Measurements from ENCODE around the gene RAPGEF2.

RAPGEF2 gene

DNA sequence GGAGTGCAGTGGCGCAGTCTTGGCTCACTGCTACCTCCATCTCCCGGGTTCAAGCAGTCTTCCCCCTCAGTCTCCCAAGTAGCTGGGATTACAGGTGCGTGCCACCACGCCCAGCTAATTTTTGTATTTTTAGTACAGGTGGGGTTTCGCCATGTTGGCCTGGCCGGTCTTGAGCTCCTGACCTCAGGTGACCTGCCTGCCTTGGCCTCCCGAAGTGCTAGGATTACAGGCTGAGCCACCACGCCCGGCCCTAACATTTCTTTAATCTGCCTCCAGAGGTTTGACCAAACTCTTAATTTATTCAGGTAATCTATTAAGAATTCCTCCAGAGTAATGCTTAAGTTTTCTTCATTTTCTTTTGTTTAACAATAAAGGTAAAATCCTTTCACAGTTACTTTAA, 171.0 kb downstream of the RAPGEF2 start:
- ChIA-PET CTCF (no interaction called here), POLR2A (no interaction called here)
- DNase-seq (ENCODE audit: extremely low spot score) = no peak
- no peak for TF ChIP-seq HDGF (IDR thresholded peaks at IDR 0.05; ENCODE audit: borderline replicate concordance)
- no peak for TF ChIP-seq PKNOX1 (IDR thresholded peaks at IDR 0.05)
- no peak for TF ChIP-seq BHLHE40 (IDR thresholded peaks at IDR 0.05; ENCODE audit: borderline replicate concordance)
- no peak for TF ChIP-seq TARDBP (IDR thresholded peaks at IDR 0.05)
- TF ChIP-seq ARNT (IDR thresholded peaks at IDR 0.05) = no peak
- TF ChIP-seq SUZ12 (IDR thresholded peaks at IDR 0.05) = no peak
- no peak for TF ChIP-seq NFRKB (IDR thresholded peaks at IDR 0.05)
- TF ChIP-seq CTBP1 (IDR thresholded peaks at IDR 0.05; ENCODE audit: borderline replicate concordance) = no peak
- no peak for TF ChIP-seq FOXA1 (IDR thresholded peaks at IDR 0.05)
- TF ChIP-seq ELF4 (IDR thresholded peaks at IDR 0.05) = no peak
- no peak for TF ChIP-seq FOXK2 (IDR thresholded peaks at IDR 0.05)
- TF ChIP-seq ZNF384 (IDR thresholded peaks at IDR 0.05) = no peak
- no peak for TF ChIP-seq LEF1 (IDR thresholded peaks at IDR 0.05; ENCODE audit: borderline replicate concordance)
- no peak for TF ChIP-seq L3MBTL2 (conservative IDR thresholded peaks at IDR 0.05)

GRCh38 chr4:159278399-159278798, 175.5 kb downstream of the RAPGEF2 start:
- ChIA-PET CTCF (no interaction called here), POLR2A (no interaction called here)
- no peak for TF ChIP-seq L3MBTL2 (conservative IDR thresholded peaks at IDR 0.05)
- TF ChIP-seq LEF1 (IDR thresholded peaks at IDR 0.05; ENCODE audit: borderline replicate concordance) = no peak
- no peak for TF ChIP-seq ELF4 (IDR thresholded peaks at IDR 0.05)
- no peak for TF ChIP-seq NFRKB (IDR thresholded peaks at IDR 0.05)
- no peak for TF ChIP-seq CTBP1 (IDR thresholded peaks at IDR 0.05; ENCODE audit: borderline replicate concordance)
- TF ChIP-seq SUZ12 (IDR thresholded peaks at IDR 0.05) = no peak
- no peak for DNase-seq (ENCODE audit: extremely low spot score)

DNA sequence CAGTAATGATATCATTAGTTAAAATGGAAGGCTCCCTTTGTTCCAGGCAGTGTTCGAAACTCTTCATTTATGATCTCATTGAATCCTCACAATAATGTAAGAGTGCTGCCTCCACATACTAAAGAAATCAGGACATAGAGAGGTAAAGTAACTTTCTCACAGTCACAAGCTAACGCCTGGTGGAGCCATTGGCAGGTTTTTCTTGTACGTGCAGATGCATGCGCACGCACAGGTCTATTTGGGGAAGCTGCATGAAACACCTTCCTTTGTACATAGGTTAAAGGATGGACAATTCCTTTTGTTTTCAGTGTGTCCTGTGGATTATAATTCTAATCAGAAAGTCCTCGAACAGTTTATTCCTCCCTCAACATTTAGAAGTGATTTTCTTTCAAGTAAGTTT, 176.2 kb downstream of the RAPGEF2 start:
- POLR2A ChIA-PET = no interaction called here
- TF ChIP-seq SP1 (IDR thresholded peaks at IDR 0.05) = no peak
- TF ChIP-seq L3MBTL2 (conservative IDR thresholded peaks at IDR 0.05) = no peak
- no peak for TF ChIP-seq FOXA1 (IDR thresholded peaks at IDR 0.05)
- TF ChIP-seq CTBP1 (IDR thresholded peaks at IDR 0.05; ENCODE audit: borderline replicate concordance) = no peak
- DNase-seq (ENCODE audit: extremely low spot score) = no peak
- CTCF ChIA-PET = no interaction called here

DNA sequence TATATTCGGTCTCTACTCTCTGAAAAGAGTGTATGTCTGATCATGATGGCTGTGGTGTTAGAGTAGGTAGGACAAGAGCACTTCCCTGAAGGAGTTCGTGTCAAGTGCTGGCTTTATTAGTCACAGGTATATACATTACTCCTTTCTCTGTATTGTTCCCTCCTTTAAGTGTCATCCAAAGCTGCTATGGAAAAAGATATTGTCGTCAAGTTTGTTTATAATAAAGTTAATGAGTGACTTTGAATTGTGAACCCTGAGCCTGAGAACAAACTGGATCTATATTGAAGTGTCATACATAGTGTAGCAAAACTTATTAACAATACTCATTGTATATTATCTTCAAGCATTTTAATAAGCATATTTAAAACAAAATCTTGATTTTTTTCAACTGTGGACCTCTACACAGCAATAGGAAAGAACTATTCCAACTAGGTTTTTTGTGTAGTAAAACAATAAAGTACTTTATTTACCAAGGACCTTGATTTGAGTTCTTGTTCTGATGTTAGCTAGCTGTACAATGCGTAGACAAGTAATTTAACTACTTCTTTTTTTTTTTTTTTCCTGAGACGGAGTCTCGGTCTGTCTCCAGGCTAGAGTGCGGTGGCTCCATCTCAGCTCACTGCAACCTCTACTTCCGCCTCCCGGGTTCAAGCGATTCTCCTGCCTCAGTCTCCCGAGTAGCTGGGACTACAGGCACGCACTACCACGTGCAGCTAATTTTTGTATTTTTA, 177.7 kb downstream of the RAPGEF2 start:
- POLR2A ChIA-PET = no interaction called here
- no peak for DNase-seq (ENCODE audit: extremely low spot score)
- no peak for TF ChIP-seq PKNOX1 (IDR thresholded peaks at IDR 0.05)
- no peak for TF ChIP-seq NFRKB (IDR thresholded peaks at IDR 0.05)
- CTCF ChIA-PET = interaction anchor here (0.6 kb wide), 1 partner anchor 99 kb away, joined by 4 read pairs; no protein-coding TSS in a partner anchor

- TF ChIP-seq FOXA1 (IDR thresholded peaks at IDR 0.05) (no peak), TARDBP (IDR thresholded peaks at IDR 0.05) (no peak), SP1 (IDR thresholded peaks at IDR 0.05) (no peak), ARNT (IDR thresholded peaks at IDR 0.05) (no peak), FOXK2 (IDR thresholded peaks at IDR 0.05) (no peak), SUZ12 (IDR thresholded peaks at IDR 0.05) (no peak), BHLHE40 (IDR thresholded peaks at IDR 0.05; ENCODE audit: borderline replicate concordance) (no peak), CTBP1 (IDR thresholded peaks at IDR 0.05; ENCODE audit: borderline replicate concordance) (no peak), HDGF (IDR thresholded peaks at IDR 0.05; ENCODE audit: borderline replicate concordance) (no peak), PKNOX1 (IDR thresholded peaks at IDR 0.05) (no peak), LEF1 (IDR thresholded peaks at IDR 0.05; ENCODE audit: borderline replicate concordance) (no peak)
- ChIA-PET POLR2A (no interaction called here), CTCF (no interaction called here)
- DNase-seq (ENCODE audit: extremely low spot score) = no peak
Observed at GRCh38 chr4:159281771-159282170, 178.9 kb downstream of the RAPGEF2 start.

DNA sequence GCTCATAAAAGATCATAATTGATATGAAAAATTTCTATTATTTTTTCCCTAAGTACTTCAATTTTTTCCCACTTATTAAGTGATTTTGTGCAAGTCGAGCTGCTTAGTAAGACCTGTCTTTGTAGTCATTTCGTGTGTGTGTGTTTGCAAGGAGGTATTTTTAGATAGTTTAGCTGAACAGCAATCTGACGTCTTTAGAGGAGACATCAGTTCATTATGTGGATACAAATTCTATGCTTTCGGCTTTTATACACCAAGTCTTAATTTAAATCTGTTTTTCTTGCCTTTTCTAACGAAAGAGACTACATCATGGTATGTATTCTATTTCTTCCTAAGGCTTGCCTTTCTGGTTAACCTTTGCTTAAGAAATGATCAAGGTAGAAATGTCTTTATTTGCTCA, 179.4 kb downstream of the RAPGEF2 start:
- no peak for TF ChIP-seq SUZ12 (IDR thresholded peaks at IDR 0.05)
- no peak for TF ChIP-seq PKNOX1 (IDR thresholded peaks at IDR 0.05)
- no peak for TF ChIP-seq FOXM1 (IDR thresholded peaks at IDR 0.05; ENCODE audit: borderline replicate concordance)
- TF ChIP-seq ELF4 (IDR thresholded peaks at IDR 0.05) = no peak
- TF ChIP-seq FOXK2 (IDR thresholded peaks at IDR 0.05) = no peak
- TF ChIP-seq LEF1 (IDR thresholded peaks at IDR 0.05; ENCODE audit: borderline replicate concordance) = no peak
- TF ChIP-seq ARNT (IDR thresholded peaks at IDR 0.05) = no peak
- TF ChIP-seq BHLHE40 (IDR thresholded peaks at IDR 0.05; ENCODE audit: borderline replicate concordance) = no peak
- TF ChIP-seq CTBP1 (IDR thresholded peaks at IDR 0.05; ENCODE audit: borderline replicate concordance) = no peak
- TF ChIP-seq HDGF (IDR thresholded peaks at IDR 0.05; ENCODE audit: borderline replicate concordance) = no peak
- no peak for TF ChIP-seq L3MBTL2 (conservative IDR thresholded peaks at IDR 0.05)
- TF ChIP-seq SP1 (IDR thresholded peaks at IDR 0.05) = no peak
- no peak for TF ChIP-seq FOXA1 (IDR thresholded peaks at IDR 0.05)
- no peak for TF ChIP-seq NFRKB (IDR thresholded peaks at IDR 0.05)
- no peak for TF ChIP-seq ZNF384 (IDR thresholded peaks at IDR 0.05)
- TF ChIP-seq TARDBP (IDR thresholded peaks at IDR 0.05) = no peak
- ChIA-PET POLR2A (no interaction called here), CTCF (no interaction called here)
- DNase-seq (ENCODE audit: extremely low spot score) = no peak
